NCI-H2196 treated with DMSO at 0.1 percent for 48 hours (cell line): ENCODE results near the gene ANKS1B.

Experiments used
- DNase-seq: peaks from one replicate; lab custom pipeline; 2025; ENCODE audit not compliant: unreplicated experiment; lab: John Stamatoyannopoulos, UW

ANKS1B gene

GRCh38 chr12:98719515-98720504 is 1264.9 kb downstream of the ANKS1B start:
- no peak for DNase-seq

GRCh38 chr12:98714426-98714825 is 1270.3 kb downstream of the ANKS1B start:
- DNase-seq, result no peak

GRCh38 chr12:98709022-98709421 is 1275.7 kb downstream of the ANKS1B start:
- no peak for DNase-seq

DNA sequence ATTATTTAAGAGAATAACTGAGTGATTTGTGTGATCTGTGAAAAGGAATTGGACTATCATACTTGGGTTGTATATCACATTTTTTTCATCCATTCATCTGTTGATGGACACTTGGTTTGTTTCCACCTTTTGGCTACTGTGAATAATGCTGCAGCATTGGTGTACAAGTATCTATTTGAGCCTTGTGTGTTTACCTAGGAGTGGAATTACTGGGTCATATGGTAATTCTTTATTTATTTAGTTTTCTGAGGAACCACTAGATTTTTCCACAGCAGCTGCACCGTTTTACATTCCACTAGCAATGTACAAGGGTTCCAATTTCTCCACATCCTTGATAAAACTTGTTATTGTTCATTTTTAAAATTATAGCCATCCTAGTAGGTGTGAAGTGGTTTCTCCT is 1283.6 kb downstream of the ANKS1B start:
- DNase-seq, result peak; percentile 49

DNA sequence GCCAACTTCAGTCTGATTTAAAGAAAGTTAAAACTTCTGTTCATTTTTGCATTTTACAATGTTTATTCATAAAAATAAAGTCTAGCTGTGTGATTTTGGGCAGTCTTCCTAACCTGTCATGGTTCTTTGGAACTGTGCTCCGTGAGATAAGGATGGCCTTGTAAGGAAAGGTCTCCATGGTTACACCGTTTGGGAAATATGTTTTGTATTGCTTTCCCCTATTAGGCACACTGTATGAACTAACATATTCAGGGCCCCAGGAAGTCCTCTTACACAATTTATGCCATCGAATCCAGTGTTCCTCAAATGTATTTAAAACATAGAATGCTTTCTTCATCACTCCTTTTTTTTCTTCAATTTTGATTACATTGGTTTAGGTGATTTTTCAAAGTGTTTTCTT is 1285.2 kb downstream of the ANKS1B start:
- DNase-seq, result no peak

GRCh38 chr12:98698603-98699463 is 1285.9 kb downstream of the ANKS1B start:
- peak; percentile 45 for DNase-seq

GRCh38 chr12:98697209-98697608 is 1287.5 kb downstream of the ANKS1B start:
- no peak for DNase-seq

DNA sequence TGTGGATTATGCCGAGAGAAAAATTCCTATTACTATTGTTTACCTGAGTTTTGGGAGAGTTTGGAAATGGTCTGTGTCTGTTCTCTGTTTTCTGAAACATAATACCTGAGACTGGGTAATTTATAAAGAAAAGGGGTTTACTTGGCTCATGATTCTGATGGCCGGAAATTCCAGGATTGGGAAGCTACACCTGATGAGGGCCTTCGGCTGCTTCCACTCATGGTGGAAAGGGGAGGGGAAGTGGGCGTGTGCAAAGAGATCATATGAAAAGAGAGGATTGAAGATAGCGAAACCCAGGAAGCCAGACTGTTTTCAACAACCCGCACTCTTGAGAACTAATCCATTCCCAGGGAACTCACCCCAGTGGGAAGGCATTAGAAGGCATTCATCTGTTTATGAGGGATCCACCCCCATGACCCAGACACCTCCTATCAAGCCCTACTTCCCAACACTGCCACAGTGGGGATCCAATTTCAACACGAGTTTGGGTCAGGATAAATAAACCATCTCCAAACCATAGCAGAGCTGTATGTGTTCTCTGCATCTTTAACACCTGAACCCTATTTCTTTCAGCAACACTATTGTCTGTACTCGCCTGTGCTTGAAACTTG is 1288.6 kb downstream of the ANKS1B start:
- DNase-seq, result no peak

- no peak for DNase-seq
Measured at GRCh38 chr12:98691351-98691750, 1293.4 kb downstream of the ANKS1B start.

DNA sequence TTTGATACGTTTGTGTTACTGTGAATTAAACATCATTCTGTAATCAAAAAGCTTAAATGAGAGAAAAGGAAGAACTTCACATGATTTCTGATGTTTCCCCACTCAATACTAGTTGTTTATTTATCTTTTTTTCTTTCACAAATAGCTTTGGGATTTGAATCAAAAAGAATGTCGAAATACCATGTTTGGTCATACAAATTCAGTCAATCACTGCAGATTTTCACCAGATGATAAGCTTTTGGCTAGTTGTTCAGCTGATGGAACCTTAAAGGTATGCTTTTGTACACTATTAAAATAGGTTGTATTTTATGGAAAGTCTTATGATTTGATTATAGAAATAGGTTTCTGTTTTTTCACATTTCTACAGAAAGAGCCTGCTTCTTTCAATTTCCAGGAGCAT is 1298.1 kb downstream of the ANKS1B start:
- DNase-seq, result no peak
